Psoas muscle (tissue), 8 donors: ENCODE results near the gene AGAP2. TPM values are rescaled to one million over a fixed set of nuclear protein-coding genes. Genes with fewer than 3 reads are reported as not detected.

ENCODE experiments used
- ATAC-seq, 4 donors: fragments of 200-7000 bp; cut with Tn5 transposase; one replicate each; pipeline ENCODE4 v1.9.1; 2020; ENCODE audit warnings: moderate library complexity in 3 of 4, mild to moderate bottlenecking in 2 of 4
- DNase-seq, 2 donors: peaks; one replicate each; pipeline ENCODE4 v3.0.0-alpha.2; 2020
- H3K27ac ChIP-seq: fragments of 200-600 bp; one replicate; pipeline ENCODE4 v1.8.0; 2022
- H3K27me3 ChIP-seq, 3 donors: fragments of 200-600 bp in 1 of 3; one replicate each; pipeline versions ENCODE4 v1.6.1 to v1.8.0; 2013 to 2022; ENCODE audit warnings: low read length in 2 of 3, mild to moderate bottlenecking in 2 of 3, moderate library complexity in 1 of 3; ENCODE audit not compliant: insufficient read depth in 3 of 3
- H3K36me3 ChIP-seq, 2 donors: fragments of 200-600 bp in 1 of 2; one replicate each; pipeline versions ENCODE4 v1.6.1 to v1.8.0; 2013 to 2022; ENCODE audit warnings: low read depth in 1 of 2, mild to moderate bottlenecking in 1 of 2, moderate library complexity in 1 of 2; ENCODE audit not compliant: insufficient read depth in 1 of 2
- H3K4me1 ChIP-seq: fragments of 200-600 bp; one replicate; pipeline ENCODE4 v1.8.0; 2022
- H3K4me3 ChIP-seq: fragments of 200-600 bp; one replicate; pipeline ENCODE4 v1.8.0; 2022; ENCODE audit warnings: mild to moderate bottlenecking
- H3K9me3 ChIP-seq: fragments of 200-600 bp; one replicate; pipeline ENCODE4 v1.8.0; 2022
- CTCF ChIP-seq: fragments of 200-600 bp; IDR thresholded peaks from one replicate; pipeline ENCODE4 v1.8.0; 2022; ENCODE audit warnings: antibody characterized with exemption
- WGBS, 3 donors: extraction: QIAGEN DNeasy Blood & Tissue Kit; methylation state at CpG; one replicate each; pipeline versions ENCODE4 v1.1.6 to v1.1.7; 2013; 5-methylcytosine and 5-hydroxymethylcytosine counted together
- intact Hi-C, 2 donors: fragments of 100-400 bp; cut with DNase I; formaldehyde crosslinking; loops; one replicate each; pipeline versions ENCODE4 v1.11.0 to v1.14.2; 2022
- polyA plus RNA-seq, 3 donors: library from polyadenylated mRNA; stranded (reverse); fragments of 200-250 nt; gene quantifications; one replicate each; pipeline ENCODE4 v1.2.3, GENCODE V29; 2013
- total RNA-seq, 4 donors: library from RNA; stranded (reverse); fragmentation: NEBNext Ultra II Directional in 2 of 4; extraction: Animal tissue kit (Norgen Biotek cat#: 25700) in 2 of 4; gene quantifications; one replicate each; pipeline versions ENCODE4 v1.2.1 to v1.2.4, GENCODE V29; 2021 to 2023
- donor health status: healthy with polysubstance abuse.
- donor health status: DM: no; HTN: no; CAD: no; lungs with moderate emphysema.
- donor health status: Bipolar disorder and iron deficiency.
- donor health status: healthy.
- donor health status: DM: yes; HTN: yes; CAD: no.
- donor health status: DM: no; HTN: no; CAD: no.
- donor health status: DM: no; HTN: no; CAD: no.
- donor health status: DM: yes; HTN: yes; CAD: no.

AGAP2 gene
- total and polyA plus RNA-seq, 7 donors, result 2.5 to 9.6 (median 3.9) TPM

DNA sequence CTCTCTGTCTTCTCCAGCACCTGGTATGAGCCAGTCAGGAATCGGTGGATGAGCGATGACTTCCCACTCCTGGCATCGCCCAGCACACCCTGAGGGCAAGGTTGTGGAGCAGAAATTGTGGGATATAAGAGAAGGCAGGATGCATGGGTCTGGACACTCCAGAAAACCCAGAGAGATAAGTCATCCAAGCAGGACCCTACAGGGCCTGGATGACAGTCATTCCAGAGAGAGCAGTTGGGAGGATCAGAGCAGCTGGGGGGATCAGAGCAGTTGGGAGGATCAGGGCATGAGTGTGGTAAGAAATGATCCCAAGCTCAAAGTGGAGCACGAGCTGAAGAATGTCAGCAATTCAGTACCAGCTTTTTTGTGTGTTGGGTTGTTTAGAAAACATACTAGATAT, 4.0 kb downstream of the AGAP2 start:
- WGBS, 3 donors, result 79 to 84% (median 82%) methylated on average over 4 of the region's 4 CpGs
- intact Hi-C loops, result no loop called here
- H3K36me3 ChIP-seq, result no peaks in the 10 kb centered on the region
- no peaks in the 10 kb centered on the region for H3K9me3 ChIP-seq
- no peak for TF ChIP-seq CTCF
- no peak overlapping the region for H3K4me3 ChIP-seq
- ATAC-seq (no peak), DNase-seq (no peak)
- H3K27ac ChIP-seq, result no peak overlapping the region
- peaks cover 0 to 58% (median 24%) of the 10 kb centered on the region in 3 donors for H3K27me3 ChIP-seq
- H3K4me1 ChIP-seq, result peaks cover 25% of the 10 kb centered on the region

DNA sequence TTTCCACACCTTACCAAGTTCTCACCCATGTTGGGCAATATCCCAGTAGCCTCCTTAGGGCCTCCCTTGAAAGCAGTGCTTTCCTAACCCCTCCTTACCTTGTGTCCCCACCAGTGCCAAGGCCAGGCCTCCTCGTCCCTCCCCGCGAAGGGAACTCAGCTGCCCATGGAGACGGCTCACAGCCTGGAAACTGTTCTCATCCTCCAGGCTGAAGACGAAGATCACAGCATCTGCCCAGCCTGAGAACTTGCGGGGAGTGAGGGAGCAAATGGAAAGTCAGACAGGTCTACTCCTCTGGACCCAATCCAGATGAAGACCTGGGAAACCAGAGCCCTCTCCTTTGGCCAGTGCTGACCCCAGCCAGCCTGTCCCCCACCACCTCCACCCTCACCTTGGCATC, 4.6 kb downstream of the AGAP2 start:
- DNase-seq (no peak), ATAC-seq (no peak)
- H3K4me1 ChIP-seq, result peaks cover 25% of the 10 kb centered on the region
- WGBS, 3 donors, result 73 to 86% (median 82%) methylated on average over 6 of the region's 6 CpGs
- H3K4me3 ChIP-seq, result no peak overlapping the region
- H3K27ac ChIP-seq, result no peak overlapping the region
- no peak for TF ChIP-seq CTCF
- H3K36me3 ChIP-seq, result no peaks in the 10 kb centered on the region
- H3K27me3 ChIP-seq, result peaks cover 0 to 51% (median 22%) of the 10 kb centered on the region in 3 donors
- no peaks in the 10 kb centered on the region for H3K9me3 ChIP-seq
- intact Hi-C loops, result no loop called here

DNA sequence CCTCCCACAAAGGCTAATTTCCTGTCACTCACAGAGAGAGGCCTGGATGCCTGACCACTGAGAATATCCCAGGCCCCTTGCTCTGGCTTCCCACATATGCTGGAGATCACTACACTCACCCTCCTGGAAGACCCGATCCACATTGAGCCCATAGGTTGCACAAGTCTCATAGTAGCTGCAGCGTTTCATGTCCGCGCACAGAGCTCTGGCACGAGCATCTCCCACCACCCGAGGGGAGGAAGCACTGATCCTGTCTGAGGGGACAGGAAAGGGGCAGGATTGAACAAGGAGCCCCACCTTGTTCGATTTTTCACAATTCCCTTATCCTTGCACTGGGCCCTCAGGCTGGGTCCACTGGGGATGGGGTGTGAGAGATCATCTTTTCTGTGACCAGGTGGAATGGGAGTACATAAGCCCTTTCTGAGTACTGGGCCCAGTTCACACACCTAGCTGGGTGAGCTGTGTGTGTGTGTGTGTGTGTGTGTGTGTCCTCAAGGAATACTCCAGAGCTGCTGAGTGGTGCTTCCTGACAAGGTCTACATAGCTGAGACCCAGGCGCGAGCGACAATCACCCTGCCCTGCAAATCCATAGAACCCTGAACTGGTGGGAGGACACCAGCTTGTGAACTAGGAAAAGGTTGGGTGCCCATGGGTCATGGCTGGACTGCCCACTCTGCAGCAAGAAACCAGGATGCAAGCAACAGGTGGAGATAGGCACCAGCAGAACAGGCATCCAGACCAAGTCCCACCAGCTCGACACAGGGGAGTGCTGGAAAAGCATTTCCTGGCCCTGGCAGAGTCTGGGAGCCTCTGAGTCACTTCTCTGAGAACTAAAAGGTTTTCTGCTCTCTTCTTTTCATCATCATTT, 5.6 kb downstream of the AGAP2 start:
- H3K4me3 ChIP-seq, result no peak overlapping the region
- intact Hi-C loops, result no loop called here
- no peak for TF ChIP-seq CTCF
- H3K9me3 ChIP-seq, result no peaks in the 10 kb centered on the region
- H3K4me1 ChIP-seq, result peaks cover 24% of the 10 kb centered on the region
- peaks cover 0 to 48% (median 20%) of the 10 kb centered on the region in 3 donors for H3K27me3 ChIP-seq
- no peaks in the 10 kb centered on the region for H3K36me3 ChIP-seq
- 81 to 84% (median 84%) methylated on average over 11 of the region's 11 CpGs for WGBS, 3 donors
- DNase-seq (no peak), ATAC-seq (no peak)
- no peak overlapping the region for H3K27ac ChIP-seq

DNA sequence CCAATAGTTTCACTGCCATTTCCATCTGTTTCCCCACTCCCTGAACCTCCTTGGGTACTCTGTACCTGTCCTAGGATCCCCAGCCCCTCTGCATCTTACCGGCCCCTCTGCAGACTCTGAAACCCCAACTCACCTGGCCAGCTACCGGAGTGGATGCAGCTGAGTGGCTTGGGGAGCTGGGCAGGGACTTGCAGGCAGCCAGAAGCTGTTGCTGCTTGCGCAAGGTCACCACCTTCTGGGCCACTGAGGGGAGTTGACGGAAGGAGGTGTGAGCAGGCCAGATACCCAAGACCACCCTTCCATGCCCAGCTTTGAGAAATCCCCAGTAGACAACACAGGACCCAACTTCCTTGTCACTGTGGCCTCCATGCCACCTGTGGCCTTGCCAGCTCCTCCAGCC, 6.3 kb downstream of the AGAP2 start:
- intact Hi-C loops, result no loop called here

More for the DNA sequence above, 6.3 kb downstream of the AGAP2 start:
- H3K4me3 ChIP-seq, result no peak overlapping the region
- WGBS, 3 donors, result 84 to 88% (median 86%) methylated on average over 4 of the region's 4 CpGs
- ATAC-seq, result no peak
- DNase-seq, result no peak
- H3K27me3 ChIP-seq, result peaks cover 0 to 48% (median 14%) of the 10 kb centered on the region in 3 donors
- no peak overlapping the region for H3K27ac ChIP-seq
- TF ChIP-seq CTCF, result no peak
- peaks cover 18% of the 10 kb centered on the region for H3K4me1 ChIP-seq
- H3K9me3 ChIP-seq, result no peaks in the 10 kb centered on the region
- H3K36me3 ChIP-seq, result no peaks in the 10 kb centered on the region
